ENCODE data around the gene TMEM245. TPM values are rescaled to one million over a fixed set of nuclear protein-coding genes. Genes with fewer than 3 reads are reported as not detected.
A peak's percentile ranks its signal among the peaks of the same experiment; 100 is the strongest.

Gene TMEM245
- total RNA-seq, 1 donor from 2014 or later: 52.2 TPM

- Histone ChIP-seq H3K9ac (ENCODE audit: low read length) (no peak overlapping the region), H3K9me3 (ENCODE audit: insufficient read depth, low read depth, low read length) (no peaks in the 10 kb centered on the region), H3K36me3 (ENCODE audit: insufficient read depth, low read length) (peaks cover 2% of the 10 kb centered on the region), H3K4me1 (ENCODE audit: insufficient read depth, low read length) (peaks cover 28% of the 10 kb centered on the region), H3K79me2 (ENCODE audit: insufficient read depth, low read length) (peaks cover 71% of the 10 kb centered on the region), H3K4me2 (ENCODE audit: low read length) (no peak overlapping the region), H3K4me3 (ENCODE audit: insufficient read depth, low read depth, low read length) (no peak overlapping the region), H3K27me3 (ENCODE audit: insufficient read depth, low read length) (no peaks in the 10 kb centered on the region), H2AFZ (ENCODE audit: low read depth, low read length) (no peak overlapping the region), H4K20me1 (ENCODE audit: insufficient read depth, low read length) (peaks cover 92% of the 10 kb centered on the region), H3K27ac (ENCODE audit: low read depth, low read length) (no peak overlapping the region)
- Mint-ChIP-seq H3K27ac (ENCODE audit: unreplicated experiment) (peak overlapping the region; percentile 93), H3K4me1 (ENCODE audit: low read depth, unreplicated experiment) (peaks cover 38% of the 10 kb centered on the region), H3K4me3 (ENCODE audit: unreplicated experiment) (no peak overlapping the region), H3K27me3 (ENCODE audit: low read depth, unreplicated experiment) (no peaks in the 10 kb centered on the region), H3K9me3 (ENCODE audit: unreplicated experiment) (no peaks in the 10 kb centered on the region), H3K36me3 (ENCODE audit: low read depth, unreplicated experiment) (peaks cover 4% of the 10 kb centered on the region)
- no peak for TF ChIP-seq EZH2 (IDR thresholded peaks at IDR 0.05; ENCODE audit: insufficient read depth, low read length)
- no peak for TF ChIP-seq CTCF (IDR thresholded peaks at IDR 0.05; ENCODE audit: insufficient read depth, low read depth, low read length)
- FAIRE-seq: no peak
- no peak for DNase-seq (ENCODE audit: low read depth)
Measured at GRCh38 chr9:109097146-109097545, 22.6 kb downstream of the TMEM245 start.

- Histone ChIP-seq H3K27me3 (ENCODE audit: insufficient read depth, low read length) (no peaks in the 10 kb centered on the region), H4K20me1 (ENCODE audit: insufficient read depth, low read length) (peaks cover 84% of the 10 kb centered on the region)
- H3K36me3 Mint-ChIP-seq (ENCODE audit: low read depth, unreplicated experiment): peaks cover 8% of the 10 kb centered on the region
Measured at GRCh38 chr9:109095321-109095720, 24.4 kb downstream of the TMEM245 start.

More at GRCh38 chr9:109095321-109095720, 24.4 kb downstream of the TMEM245 start:
- no peak for TF ChIP-seq CTCF (IDR thresholded peaks at IDR 0.05; ENCODE audit: insufficient read depth, low read depth, low read length)
- no peak for TF ChIP-seq EZH2 (IDR thresholded peaks at IDR 0.05; ENCODE audit: insufficient read depth, low read length)
- peaks cover 32% of the 10 kb centered on the region for H3K4me1 Mint-ChIP-seq (ENCODE audit: low read depth, unreplicated experiment)
- Histone ChIP-seq H2AFZ (ENCODE audit: low read depth, low read length) (no peak overlapping the region), H3K4me1 (ENCODE audit: insufficient read depth, low read length) (peaks cover 18% of the 10 kb centered on the region), H3K79me2 (ENCODE audit: insufficient read depth, low read length) (peaks cover 59% of the 10 kb centered on the region), H3K4me2 (ENCODE audit: low read length) (no peak overlapping the region), H3K27ac (ENCODE audit: low read depth, low read length) (no peak overlapping the region), H3K9ac (ENCODE audit: low read length) (no peak overlapping the region), H3K4me3 (ENCODE audit: insufficient read depth, low read depth, low read length) (no peak overlapping the region), H3K36me3 (ENCODE audit: insufficient read depth, low read length) (peaks cover 2% of the 10 kb centered on the region), H3K9me3 (ENCODE audit: insufficient read depth, low read depth, low read length) (no peaks in the 10 kb centered on the region)
- H3K4me3 Mint-ChIP-seq (ENCODE audit: unreplicated experiment): no peak overlapping the region
- no peak overlapping the region for H3K27ac Mint-ChIP-seq (ENCODE audit: unreplicated experiment)
- no peaks in the 10 kb centered on the region for H3K27me3 Mint-ChIP-seq (ENCODE audit: low read depth, unreplicated experiment)
- DNase-seq (ENCODE audit: low read depth): no peak
- FAIRE-seq: no peak
- no peaks in the 10 kb centered on the region for H3K9me3 Mint-ChIP-seq (ENCODE audit: unreplicated experiment)
